CD4-positive, alpha-beta memory T cell (primary cell): ENCODE results near the gene DUOXA1. TPM values are rescaled to one million over a fixed set of nuclear protein-coding genes. Genes with fewer than 3 reads are reported as not detected.
A peak's percentile ranks its signal among the peaks of the same experiment; 100 is the strongest.

ENCODE experiments used
- CTCF ChIA-PET: fragments of 350-600 bp; sonication (Branson Sonifier 250); formaldehyde crosslinking; loops from one replicate; lab custom pipeline; 2021; ENCODE audit warnings: inconsistent platforms; ENCODE audit not compliant: partially characterized antibody; lab: Charles Lee
- POLR2A ChIA-PET: fragments of 350-600 bp; sonication (Branson Sonifier 250); formaldehyde crosslinking; loops from one replicate; lab custom pipeline; 2021; ENCODE audit not compliant: partially characterized antibody; lab: Charles Lee
- DNase-seq, 5 donors: peaks; one replicate each; pipeline versions ENCODE4 v3.0.0 to v3.0.0-alpha.2; 2020 to 2022; ENCODE audit warnings: mixed read lengths in 1 of 5
- H3K27ac ChIP-seq: one replicate; pipeline ENCODE4 v1.7.0; 2013; ENCODE audit warnings: low read depth, low read length
- H3K27me3 ChIP-seq: 2 replicates; pipeline ENCODE4 v1.7.0; 2013; ENCODE audit warnings: mild to moderate bottlenecking, low read length, moderate library complexity; ENCODE audit not compliant: insufficient read depth
- H3K36me3 ChIP-seq: 2 replicates; pipeline ENCODE4 v1.7.0; 2013; ENCODE audit warnings: mild to moderate bottlenecking, low read length, moderate library complexity; ENCODE audit not compliant: insufficient read depth
- H3K4me1 ChIP-seq: 2 replicates; pipeline ENCODE4 v1.7.0; 2013; ENCODE audit warnings: mild to moderate bottlenecking, low read length, moderate library complexity; ENCODE audit not compliant: insufficient read depth
- H3K4me3 ChIP-seq, 2 donors: one replicate each; pipeline ENCODE4 v1.7.0; 2013; ENCODE audit warnings: low read length in 2 of 2, mild to moderate bottlenecking in 1 of 2
- H3K9me3 ChIP-seq, 2 donors: one replicate each; pipeline ENCODE4 v1.7.0; 2013; ENCODE audit warnings: low read length in 2 of 2, control low read depth in 1 of 2; ENCODE audit not compliant: control insufficient read depth in 1 of 2
- H3K27ac Mint-ChIP-seq, 7 donors: one replicate each; pipeline ENCODE4 v1.8.0; 2020 to 2021; ENCODE audit warnings: mixed read lengths in 7 of 7, mild to moderate bottlenecking in 6 of 7, inconsistent platforms in 3 of 7, moderate library complexity in 3 of 7
- H3K27me3 Mint-ChIP-seq, 2 donors: one replicate each; pipeline ENCODE4 v1.8.0; 2020 to 2021; ENCODE audit warnings: mixed read lengths in 2 of 2
- H3K36me3 Mint-ChIP-seq, 2 donors: one replicate each; pipeline ENCODE4 v1.8.0; 2020 to 2021; ENCODE audit warnings: mixed read lengths in 2 of 2, inconsistent platforms in 1 of 2, mild to moderate bottlenecking in 1 of 2
- H3K4me1 Mint-ChIP-seq, 4 donors: one replicate each; pipeline ENCODE4 v1.8.0; 2020 to 2021; ENCODE audit warnings: mixed read lengths in 4 of 4, mild to moderate bottlenecking in 1 of 4
- H3K4me3 Mint-ChIP-seq, 8 donors: one replicate each; pipeline ENCODE4 v1.8.0; 2020 to 2021; ENCODE audit warnings: mixed read lengths in 8 of 8, mild to moderate bottlenecking in 7 of 8, moderate library complexity in 6 of 8, inconsistent platforms in 3 of 8
- H3K9me3 Mint-ChIP-seq, 8 donors: one replicate each; pipeline ENCODE4 v1.8.0; 2020 to 2021; ENCODE audit warnings: mixed read lengths in 8 of 8, mild to moderate bottlenecking in 5 of 8, inconsistent platforms in 3 of 8, moderate library complexity in 1 of 8
- intact Hi-C: fragments of 100-400 bp; cut with micrococcal nuclease; formaldehyde crosslinking; loops from one replicate; pipeline ENCODE4 v1.15.1; 2023
- polyA plus RNA-seq, 2 donors: library from polyadenylated mRNA; unstranded; fragments of 300-500 nt; fragmentation: Illumina TruSeq; gene quantifications; one replicate each; pipeline ENCODE4 v1.2.3, GENCODE V29; 2021
- total RNA-seq, 2 experiments: library from RNA; stranded (reverse); gene quantifications; one replicate each; pipeline ENCODE4 v1.2.3, GENCODE V29; 2021

DUOXA1 gene
- under 1 TPM; 0.23 to 0.97 TPM for total RNA-seq
- not detected for polyA plus RNA-seq

GRCh38 chr15:45129651-45130129 lies at the start of gene DUOXA1, which contains the start of gene DUOX1:
Gene DUOXA1, minus strand, starts transcription at chr15:45129879. Its CDS starts 6,865 bp downstream, at chr15:45123014.
Gene DUOX1, plus strand, starts transcription at chr15:45129994. Its CDS starts 1,973 bp downstream, at chr15:45131967.
- H3K36me3 Mint-ChIP-seq: no peaks in the 10 kb centered on the region
- peaks cover 0 to 4% (median 0%) of the 10 kb centered on the region in 8 donors for H3K9me3 Mint-ChIP-seq
- intact Hi-C loops: loop anchor here (5.0 kb wide), 1 partner anchor 483 kb away; no protein-coding TSS in a partner anchor
- DNase-seq: no peak
- Histone ChIP-seq H3K9me3 (no peaks in the 10 kb centered on the region), H3K4me1 (no peaks in the 10 kb centered on the region), H3K4me3 (no peak within 1 kb of the TSS), H3K36me3 (no peaks in the 10 kb centered on the region), H3K27ac (no peak within 1 kb of the TSS), H3K27me3 (peaks cover 38% of the 10 kb centered on the region)
- peak within 1 kb of the TSS in 7 of 8 donors; percentile 11 to 65 (median 54) for H3K4me3 Mint-ChIP-seq
- H3K27ac Mint-ChIP-seq: no peak within 1 kb of the TSS
- ChIA-PET CTCF (interaction anchor here (1.2 to 3.0 kb wide), 4 partner anchors 12 to 147 kb away, joined by 3 to 19 read pairs (median 4); partner anchors contain the start of gene DUOXA2), POLR2A (interaction anchor here (0.8 to 1.2 kb wide), 2 partner anchors 11 to 37 kb away, joined by 3 read pairs; no protein-coding TSS in a partner anchor)
- peaks cover 0 to 12% (median 7%) of the 10 kb centered on the region in 4 donors for H3K4me1 Mint-ChIP-seq
- H3K27me3 Mint-ChIP-seq: peaks cover 46 to 56% of the 10 kb centered on the region in 2 donors

GRCh38 chr15:45177285-45177684 lies 47.6 kb upstream of the DUOXA1 start:
- Histone ChIP-seq H3K27ac (no peak overlapping the region), H3K9me3 (no peaks in the 10 kb centered on the region), H3K4me1 (no peaks in the 10 kb centered on the region), H3K27me3 (no peaks in the 10 kb centered on the region), H3K36me3 (no peaks in the 10 kb centered on the region), H3K4me3 (no peak overlapping the region)
- DNase-seq: no peak
- Mint-ChIP-seq H3K27me3 (no peaks in the 10 kb centered on the region), H3K9me3 (no peaks in the 10 kb centered on the region), H3K36me3 (no peaks in the 10 kb centered on the region), H3K27ac (peak overlapping the region in 1 of 7 donors; percentile 4), H3K4me3 (no peak overlapping the region), H3K4me1 (peaks cover 3 to 10% (median 8%) of the 10 kb centered on the region in 4 donors)
- ChIA-PET POLR2A (interaction anchor here (0.5 to 15.6 kb wide), 3 partner anchors 23 to 634 kb away, joined by 3 to 201 read pairs (median 5); no protein-coding TSS in a partner anchor), CTCF (interaction anchor here (1.1 to 3.1 kb wide), 5 partner anchors 8 to 14 kb away, joined by 3 to 10 read pairs (median 5); no protein-coding TSS in a partner anchor)
- intact Hi-C loops: no loop called here

- Mint-ChIP-seq H3K27me3 (no peaks in the 10 kb centered on the region), H3K27ac (no peak overlapping the region), H3K4me3 (no peak overlapping the region), H3K9me3 (no peaks in the 10 kb centered on the region), H3K4me1 (no peaks in the 10 kb centered on the region), H3K36me3 (no peaks in the 10 kb centered on the region)
- Histone ChIP-seq H3K36me3 (no peaks in the 10 kb centered on the region), H3K27ac (no peak overlapping the region), H3K4me1 (no peaks in the 10 kb centered on the region), H3K9me3 (no peaks in the 10 kb centered on the region), H3K4me3 (no peak overlapping the region), H3K27me3 (no peaks in the 10 kb centered on the region)
- CTCF ChIA-PET: interaction anchor here (1.5 kb wide), 1 partner anchor 31 kb away, joined by 4 read pairs; no protein-coding TSS in a partner anchor
- intact Hi-C loops: no loop called here
- POLR2A ChIA-PET: no interaction called here
- DNase-seq: no peak
Observed at GRCh38 chr15:45174577-45174976, 44.9 kb upstream of the DUOXA1 start.

GRCh38 chr15:45174069-45174468 lies 44.4 kb upstream of the DUOXA1 start:
- intact Hi-C loops: no loop called here
- Histone ChIP-seq H3K36me3 (no peaks in the 10 kb centered on the region), H3K9me3 (no peaks in the 10 kb centered on the region), H3K4me1 (no peaks in the 10 kb centered on the region), H3K27me3 (no peaks in the 10 kb centered on the region), H3K27ac (no peak overlapping the region), H3K4me3 (no peak overlapping the region)
- H3K4me1 Mint-ChIP-seq: no peaks in the 10 kb centered on the region
- CTCF ChIA-PET: interaction anchor here (0.5 to 1.5 kb wide), 2 partner anchors 31 to 223 kb away, joined by 3 to 4 read pairs; no protein-coding TSS in a partner anchor
- no peak overlapping the region for H3K4me3 Mint-ChIP-seq
- no peak overlapping the region for H3K27ac Mint-ChIP-seq
- no peaks in the 10 kb centered on the region for H3K36me3 Mint-ChIP-seq
- POLR2A ChIA-PET: no interaction called here
- no peaks in the 10 kb centered on the region for H3K9me3 Mint-ChIP-seq
- DNase-seq: no peak
- no peaks in the 10 kb centered on the region for H3K27me3 Mint-ChIP-seq

- CTCF ChIA-PET: interaction anchor here (1.5 kb wide), 1 partner anchor 9 kb away, joined by 7 read pairs; no protein-coding TSS in a partner anchor
- intact Hi-C loops: no loop called here
Observed at GRCh38 chr15:45171912-45172311, 42.2 kb upstream of the DUOXA1 start.

GRCh38 chr15:45169608-45170480 lies 40.2 kb upstream of the DUOXA1 start:
- ChIA-PET POLR2A (interaction anchor here (0.6 to 4.5 kb wide), 2 partner anchors 11 to 30 kb away, joined by 3 to 69 read pairs; no protein-coding TSS in a partner anchor), CTCF (interaction anchor here (0.6 to 4.1 kb wide), 8 partner anchors 8 to 288 kb away, joined by 3 to 30 read pairs (median 4); partner anchors contain the start of gene SHF)
- Histone ChIP-seq H3K27me3 (no peaks in the 10 kb centered on the region), H3K27ac (no peak overlapping the region), H3K9me3 (no peaks in the 10 kb centered on the region), H3K4me3 (no peak overlapping the region), H3K4me1 (peaks cover 17% of the 10 kb centered on the region), H3K36me3 (no peaks in the 10 kb centered on the region)
- no peaks in the 10 kb centered on the region for H3K36me3 Mint-ChIP-seq
- intact Hi-C loops: no loop called here
- no peaks in the 10 kb centered on the region for H3K27me3 Mint-ChIP-seq
- no peak overlapping the region for H3K4me3 Mint-ChIP-seq
- no peaks in the 10 kb centered on the region for H3K9me3 Mint-ChIP-seq
- H3K27ac Mint-ChIP-seq: peak overlapping the region in 2 of 7 donors; percentile 8 to 52
- DNase-seq: no peak
- peaks cover 0 to 16% (median 6%) of the 10 kb centered on the region in 4 donors for H3K4me1 Mint-ChIP-seq

More at GRCh38 chr15:45171912-45172311, 42.2 kb upstream of the DUOXA1 start:
- H3K36me3 ChIP-seq: no peaks in the 10 kb centered on the region
- H3K4me3 ChIP-seq: no peak overlapping the region
- Mint-ChIP-seq H3K4me1 (no peaks in the 10 kb centered on the region), H3K27ac (no peak overlapping the region), H3K36me3 (no peaks in the 10 kb centered on the region), H3K27me3 (no peaks in the 10 kb centered on the region), H3K4me3 (no peak overlapping the region), H3K9me3 (no peaks in the 10 kb centered on the region)
- no peaks in the 10 kb centered on the region for H3K9me3 ChIP-seq
- no peak overlapping the region for H3K27ac ChIP-seq
- H3K27me3 ChIP-seq: no peaks in the 10 kb centered on the region
- H3K4me1 ChIP-seq: no peaks in the 10 kb centered on the region
- POLR2A ChIA-PET: interaction anchor here (1.5 kb wide), 1 partner anchor 29 kb away, joined by 7 read pairs; no protein-coding TSS in a partner anchor
- no peak for DNase-seq
